ENCODE results near the gene CLCA2. TPM values are rescaled to one million over a fixed set of nuclear protein-coding genes. Genes with fewer than 3 reads are reported as not detected.

CLCA2 gene
- total and polyA plus RNA-seq, 2 of the 8 experiments (the other 6 are each of a cell fraction or from before 2014, with no cell fraction given), result not detected

DNA sequence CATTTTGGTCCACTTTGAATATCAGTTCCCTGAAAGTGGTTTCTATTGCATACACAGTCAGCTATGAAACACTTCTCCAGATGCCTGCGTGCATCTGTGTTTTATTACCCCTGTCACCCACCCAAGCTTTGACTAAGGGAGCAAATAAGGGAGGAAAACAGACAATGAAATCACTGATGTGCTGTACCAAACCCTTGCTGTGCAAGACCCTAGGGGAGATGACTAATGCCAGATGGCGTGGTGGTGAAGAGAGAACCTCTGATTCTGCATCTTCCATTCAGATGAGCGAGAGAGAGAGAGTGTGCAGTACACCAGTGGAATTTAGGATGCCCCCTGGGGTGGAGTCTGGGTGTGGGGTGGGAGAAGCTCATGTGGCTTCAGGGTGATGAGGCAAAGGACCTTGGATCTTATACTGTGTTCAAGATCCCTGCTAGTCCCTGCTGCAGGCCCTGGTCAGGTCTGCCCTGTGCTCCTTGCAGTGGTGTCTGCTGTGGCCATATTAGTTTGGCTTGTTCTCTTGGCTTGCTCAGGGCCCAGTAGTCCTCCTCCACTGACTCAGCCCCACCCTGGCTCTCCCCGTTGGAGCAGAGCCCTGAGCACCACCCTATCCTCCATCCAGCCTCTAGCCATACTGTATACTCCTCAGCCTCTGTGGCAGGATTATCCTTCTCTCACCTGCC lies 63.3 kb downstream of the CLCA2 start:
- H3K4me3 ChIP-seq (ENCODE audit: extremely low read depth in 1 of 4, insufficient read depth in 2 of 4, low read depth in 3 of 4, low read length in 4 of 4), result no peak overlapping the region
- H4K8ac ChIP-seq (ENCODE audit: extremely low read depth, insufficient read depth, low read length), result no peak overlapping the region; the same call in 1 of the 2 replicates
- H3K27me3 ChIP-seq (replicated peaks in 1 of 4; ENCODE audit: control insufficient read depth in 3 of 4, extremely low read depth in 1 of 4, insufficient read depth in 3 of 4, low read length in 3 of 4), result no peaks in the 10 kb centered on the region
- H4K91ac ChIP-seq (replicated peaks; ENCODE audit: insufficient read length, low read length), result no peak overlapping the region
- no peak overlapping the region for H3K56ac ChIP-seq (replicated peaks; ENCODE audit: insufficient read length, low read depth, low read length)
- no peak overlapping the region for H3K14ac ChIP-seq (ENCODE audit: insufficient read length)
- H3K23me2 ChIP-seq (ENCODE audit: low read depth, low read length), result no peaks in the 10 kb centered on the region; the same call in 1 of the 2 replicates
- H3K4me1 ChIP-seq (replicated peaks in 1 of 4; ENCODE audit: control insufficient read depth in 3 of 4, insufficient read depth in 4 of 4, low read length in 3 of 4), result no peaks in the 10 kb centered on the region
- no peak overlapping the region for H2BK20ac ChIP-seq (ENCODE audit: low read length)
- no peak overlapping the region for H2AFZ ChIP-seq (ENCODE audit: low read length)
- ChIA-PET POLR2A (ENCODE audit: partially characterized antibody) (interaction anchor here (1.2 kb wide), 1 partner anchor 28 kb away, joined by 3 read pairs; no protein-coding TSS in a partner anchor), CTCF (ENCODE audit: partially characterized antibody) (interaction anchor here (0.6 to 7.9 kb wide), 4 partner anchors 13 to 709 kb away, joined by 3 to 49 read pairs (median 14); no protein-coding TSS in a partner anchor)
- no peaks in the 10 kb centered on the region for H3K79me2 ChIP-seq (ENCODE audit: control insufficient read depth in 1 of 2, insufficient read depth in 2 of 2, low read length in 2 of 2)
- H2BK120ac ChIP-seq (replicated peaks; ENCODE audit: low read depth, low read length), result no peak overlapping the region
- no peak overlapping the region for H3K9ac ChIP-seq (replicated peaks in 1 of 4; ENCODE audit: extremely low read depth in 1 of 4, low read depth in 3 of 4, low read length in 3 of 4)
- H3K9me3 ChIP-seq (ENCODE audit: insufficient read depth in 2 of 2, low read depth in 1 of 2, low read length in 1 of 2), result no peaks in the 10 kb centered on the region
- no peaks in the 10 kb centered on the region for H3K36me3 ChIP-seq (ENCODE audit: control insufficient read depth in 2 of 4, insufficient read depth in 4 of 4, low read length in 3 of 4)
- no peak overlapping the region for H2BK5ac ChIP-seq (ENCODE audit: low read depth, low read length)
- FAIRE-seq, result no peak
- H3K23ac ChIP-seq (ENCODE audit: insufficient read length), result no peak overlapping the region
- no peak for DNase-seq (ENCODE audit: low read depth in 1 of 2, low spot score in 2 of 2)
- no peak overlapping the region for H4K5ac ChIP-seq (ENCODE audit: insufficient read length, low read depth, low read length)
- H3K18ac ChIP-seq (ENCODE audit: extremely low read depth, low read length), result no peak overlapping the region
- no peak overlapping the region for H3K4ac ChIP-seq (replicated peaks; ENCODE audit: insufficient read length, low read depth, low read length)
- no peaks in the 10 kb centered on the region for H4K20me1 ChIP-seq (replicated peaks in 1 of 2; ENCODE audit: control insufficient read depth in 1 of 2, insufficient read depth in 2 of 2, low read length in 2 of 2)
- H3K4me2 ChIP-seq (ENCODE audit: insufficient read depth in 1 of 2, low read depth in 2 of 2, low read length in 2 of 2), result no peak overlapping the region
- no peak overlapping the region for H2BK15ac ChIP-seq (ENCODE audit: low read length)
- no peak overlapping the region for H3K27ac ChIP-seq (ENCODE audit: low read depth, low read length)
- H2AK5ac ChIP-seq (ENCODE audit: low read depth, low read length), result no peak overlapping the region
- no peak overlapping the region for H2BK12ac ChIP-seq (ENCODE audit: low read depth, low read length)
- H3K79me1 ChIP-seq (ENCODE audit: low read depth, low read length), result no peaks in the 10 kb centered on the region
- WGBS, 2 experiments (ENCODE audit: extremely low coverage in 1 of 2, insufficient coverage in 1 of 2, insufficient read length in 1 of 2, insufficient replicate concordance in 2 of 2, low coverage in 1 of 2, low lambda C conversion rate in 2 of 2, missing lambda C conversion rate in 1 of 2), result 84% methylated on average over 4 of the region's 4 CpGs; no CpG with 5 or more reads in 1 of the 2 experiments
- TF ChIP-seq FOSL1 (IDR thresholded peaks at IDR 0.05; ENCODE audit: insufficient read depth, low read depth, low read length), result no peak
- no peak for TF ChIP-seq JUND (IDR thresholded peaks at IDR 0.05; ENCODE audit: low read length)
- TF ChIP-seq HDAC2 (IDR thresholded peaks at IDR 0.05; ENCODE audit: borderline replicate concordance in 1 of 2, low read depth in 2 of 2, low read length in 2 of 2), result no peak
- TF ChIP-seq CHD1 (IDR thresholded peaks at IDR 0.05; ENCODE audit: low read depth, low read length), result no peak
- no peak for TF ChIP-seq CEBPB (IDR thresholded peaks at IDR 0.05; ENCODE audit: low read depth, low read length)
- TF ChIP-seq BACH1 (IDR thresholded peaks at IDR 0.05; ENCODE audit: low read length), result no peak
- TF ChIP-seq CHD2 (IDR thresholded peaks at IDR 0.05; ENCODE audit: low read length), result no peak
- TF ChIP-seq EZH2 (IDR thresholded peaks at IDR 0.05; ENCODE audit: low read depth, low read length, severe bottlenecking), result no peak

Data from H1 (cell line).